NCI-H2196 treated with DMSO at 0.1 percent for 48 hours (cell line): ENCODE data around the gene GLUD1.
"Not testable (repeated sequence)": the region's sequence is repeated elsewhere in the genome, so short reads cannot be mapped to it uniquely, and the experiment has no call there.

Source experiments
- DNase-seq: peaks from one replicate; lab custom pipeline; 2025; ENCODE audit not compliant: unreplicated experiment; lab: John Stamatoyannopoulos, UW

GLUD1 gene

DNA sequence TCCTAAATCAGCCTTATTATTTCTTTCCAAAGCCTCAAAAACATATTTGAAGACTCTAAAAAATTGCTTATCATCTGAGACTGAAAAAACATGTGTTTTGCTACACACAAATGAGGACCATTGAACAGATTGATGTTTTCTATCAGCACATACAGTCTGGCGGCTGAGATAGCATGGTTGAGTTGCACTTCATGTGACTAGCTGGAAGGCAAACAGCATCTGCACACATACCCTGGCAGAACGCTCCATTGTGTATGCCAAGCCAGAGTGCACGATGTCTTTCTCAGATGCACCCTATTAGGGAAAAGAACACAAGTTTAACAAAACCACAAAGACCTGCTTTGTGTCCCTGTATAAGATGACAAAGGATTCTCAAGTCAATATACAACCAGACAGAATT lies 41.5 kb downstream of the GLUD1 start:
- DNase-seq: no peak

DNA sequence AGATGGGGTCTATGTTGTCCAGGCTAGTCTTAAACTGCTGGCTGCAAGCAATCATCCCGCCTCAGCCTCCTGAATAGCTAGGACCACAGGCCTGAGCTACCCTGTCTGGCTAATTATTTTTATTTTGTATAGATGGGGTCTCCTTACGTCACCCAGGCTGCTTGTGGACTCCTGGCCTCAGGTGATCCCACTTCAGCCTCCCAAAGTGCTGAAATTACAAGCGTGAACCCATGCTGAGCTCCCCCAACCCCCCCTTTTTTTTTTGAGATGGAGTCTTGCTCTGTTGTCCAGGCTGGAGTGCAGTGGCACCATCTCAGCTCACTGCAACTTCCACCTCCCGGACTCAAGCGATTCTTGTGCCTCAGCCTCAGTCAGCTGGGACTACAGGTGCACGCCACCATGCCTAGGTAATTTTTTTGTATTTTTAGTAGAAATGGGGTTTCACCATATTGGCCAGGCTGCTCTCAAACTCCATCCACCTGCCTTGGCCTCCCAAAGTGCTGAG lies 49.2 kb downstream of the GLUD1 start:
- no peak for DNase-seq

DNA sequence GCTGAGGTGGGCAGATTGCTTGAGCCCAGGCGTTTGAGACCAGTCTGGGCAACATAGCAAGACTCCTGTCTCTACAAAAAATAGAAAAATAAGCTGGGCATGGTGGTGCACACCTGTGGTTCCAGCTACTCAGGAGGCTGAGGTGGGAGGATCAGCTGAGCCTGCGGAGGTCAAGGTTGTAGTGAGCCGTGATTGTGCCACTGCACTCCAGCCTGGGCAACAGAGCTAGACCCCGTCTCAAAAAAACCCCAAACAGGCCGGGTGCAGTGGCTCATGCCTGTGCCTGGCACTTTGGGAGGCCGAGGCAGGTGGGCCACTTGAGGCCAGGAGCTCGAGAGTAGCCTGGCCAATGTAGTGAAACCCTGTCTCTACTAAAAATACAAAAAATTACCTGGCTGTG lies 51.1 kb downstream of the GLUD1 start:
- not testable (repeated sequence) for DNase-seq

DNA sequence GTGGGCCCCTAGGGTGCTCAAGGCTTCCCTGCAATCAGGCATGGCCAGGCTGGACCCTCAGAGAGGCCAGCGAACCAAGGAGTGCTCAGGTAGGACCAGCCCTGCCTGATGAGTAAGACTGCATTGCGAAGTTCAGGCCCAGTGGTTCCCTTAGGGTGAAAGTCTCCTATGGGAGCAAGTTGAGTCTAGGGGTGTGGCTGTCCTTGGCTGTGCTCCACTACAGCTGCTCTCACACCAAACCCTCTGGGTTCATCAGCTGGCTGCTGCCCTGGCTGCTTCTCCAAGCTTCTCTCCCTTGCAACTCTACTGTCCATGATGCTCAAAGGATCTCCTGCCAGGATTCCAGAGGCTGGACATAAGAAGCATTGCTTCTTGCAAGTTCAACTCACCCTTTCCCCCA lies 55.9 kb downstream of the GLUD1 start:
- no peak for DNase-seq

DNA sequence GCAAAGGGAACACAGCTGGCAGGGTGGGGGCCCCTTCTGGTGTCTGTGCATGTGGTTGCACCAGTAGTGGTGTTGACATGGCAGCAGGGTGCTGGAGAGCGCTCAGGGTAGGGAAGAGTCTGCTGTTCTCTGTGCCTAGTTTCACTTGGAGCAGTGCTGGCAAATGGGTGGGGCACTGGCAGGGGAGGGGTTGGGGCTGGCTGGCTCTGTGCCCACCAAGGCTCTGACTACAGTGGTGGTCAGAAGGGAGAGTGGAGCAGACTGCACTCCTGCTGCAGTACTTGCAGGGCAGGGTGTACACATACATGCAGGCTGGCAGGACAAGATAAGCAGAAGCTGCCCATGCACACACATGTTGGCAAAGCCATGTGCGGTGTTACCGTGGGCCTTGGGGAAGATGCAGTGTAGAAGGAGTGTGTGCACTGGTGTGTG lies 56.3 kb downstream of the GLUD1 start:
- no peak for DNase-seq

DNA sequence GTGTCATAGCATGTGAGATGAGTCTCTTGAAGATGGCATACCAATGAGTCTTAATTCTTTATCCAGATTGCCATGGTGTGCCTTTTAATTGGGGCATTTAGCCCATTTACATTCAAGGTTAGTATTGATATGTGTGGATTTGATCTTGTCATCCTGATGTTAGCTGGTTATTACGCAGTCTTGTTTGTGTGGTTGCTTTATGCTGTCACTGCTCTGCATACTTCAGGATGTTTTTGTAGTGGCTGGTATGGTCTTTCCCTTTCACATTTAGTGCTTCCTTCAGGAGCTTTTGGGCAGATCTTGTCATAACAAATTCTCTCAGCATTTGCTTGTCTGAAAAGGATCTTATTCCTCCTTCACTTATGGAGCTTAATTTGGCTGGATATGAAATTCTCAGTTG lies 58.0 kb downstream of the GLUD1 start:
- no peak for DNase-seq

DNA sequence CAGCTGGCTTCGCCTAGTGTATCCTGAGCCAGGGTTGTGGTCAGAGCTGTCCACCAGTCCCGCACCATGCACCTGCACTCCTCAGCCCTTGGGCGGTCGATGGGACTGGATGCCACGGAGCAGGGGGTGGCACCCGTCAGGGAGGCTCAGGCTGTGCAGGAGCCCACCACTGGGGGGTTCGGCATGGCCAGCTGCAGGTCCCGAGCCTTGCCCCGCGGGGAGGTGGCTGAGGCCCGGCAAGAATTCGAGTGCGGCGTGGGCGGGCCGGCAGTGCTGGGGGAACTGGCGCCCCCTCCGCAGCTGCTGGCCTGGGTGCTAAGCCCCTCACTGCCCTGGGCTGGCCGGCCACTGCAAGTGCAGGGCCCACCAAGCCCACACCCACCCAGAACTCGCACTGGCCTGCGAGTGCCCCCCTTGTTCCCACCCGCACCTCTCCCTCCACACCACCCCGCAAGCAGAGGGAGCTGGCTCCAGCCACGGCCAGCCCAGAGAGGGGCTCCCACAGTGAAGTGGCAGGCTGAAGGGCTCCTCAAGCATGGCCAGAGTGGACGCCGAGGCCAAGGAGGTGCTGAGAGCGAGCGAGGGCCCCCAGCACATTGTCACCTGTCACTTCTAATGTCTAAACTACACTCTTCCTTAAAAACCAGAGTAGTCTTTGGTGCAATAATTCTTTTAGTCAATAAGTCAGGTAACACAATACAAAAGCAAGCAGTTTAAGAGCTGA lies 63.6 kb downstream of the GLUD1 start:
- no peak for DNase-seq

DNA sequence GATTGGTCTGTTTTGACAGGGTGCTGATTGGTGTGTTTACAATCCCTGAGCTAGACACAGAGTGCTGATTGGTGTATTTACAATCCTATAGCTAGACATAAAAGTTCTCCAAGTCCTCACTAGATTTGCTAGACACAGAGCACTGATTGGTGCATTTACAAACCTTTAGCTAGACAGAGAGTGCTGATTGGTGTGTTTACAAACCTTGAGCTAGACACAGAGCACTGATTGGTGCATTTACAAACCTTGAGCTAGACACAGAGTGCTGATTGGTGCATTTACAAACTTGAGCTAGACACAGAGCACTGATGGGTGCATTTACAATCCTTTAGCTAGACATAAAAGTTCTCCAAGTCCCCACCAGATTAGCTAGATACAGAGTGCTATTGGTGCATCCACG lies 64.2 kb downstream of the GLUD1 start:
- not testable (repeated sequence) for DNase-seq

DNA sequence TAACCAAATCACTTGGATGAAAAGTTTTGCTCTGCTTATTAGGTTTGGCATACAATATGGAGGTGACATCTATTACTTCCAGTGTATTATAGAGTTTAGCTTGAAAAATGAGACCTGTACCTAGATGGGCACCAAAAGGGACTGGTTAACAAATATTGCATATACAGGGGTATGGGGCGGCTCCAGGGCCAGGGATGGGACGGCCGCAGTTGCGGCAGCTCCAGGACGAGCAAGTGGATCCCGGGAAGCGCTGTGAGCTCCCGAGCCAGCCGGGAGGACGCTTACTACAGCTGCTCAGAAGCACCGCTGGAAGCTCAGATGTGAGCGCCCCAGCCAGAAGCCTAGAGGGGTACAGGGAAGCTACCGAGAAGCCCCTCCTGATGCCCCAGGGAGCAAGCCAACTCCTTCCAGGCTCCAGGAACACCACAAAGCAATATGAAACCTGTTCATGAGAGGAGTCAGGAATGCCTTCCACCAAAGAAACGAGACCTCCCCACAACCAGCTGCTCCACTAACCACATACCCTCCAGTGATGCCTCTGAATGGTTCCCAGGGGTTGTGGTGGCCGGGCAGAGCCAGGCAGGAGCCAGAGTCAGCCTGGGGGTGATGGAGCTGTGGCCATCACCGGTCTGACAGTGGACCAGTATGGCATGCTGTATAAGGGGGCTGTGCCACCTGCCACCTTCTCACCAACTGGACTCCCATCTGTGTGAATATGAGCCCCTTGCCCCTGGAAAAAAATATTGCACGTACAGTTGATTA lies 67.7 kb downstream of the GLUD1 start:
- not testable (repeated sequence) for DNase-seq

DNA sequence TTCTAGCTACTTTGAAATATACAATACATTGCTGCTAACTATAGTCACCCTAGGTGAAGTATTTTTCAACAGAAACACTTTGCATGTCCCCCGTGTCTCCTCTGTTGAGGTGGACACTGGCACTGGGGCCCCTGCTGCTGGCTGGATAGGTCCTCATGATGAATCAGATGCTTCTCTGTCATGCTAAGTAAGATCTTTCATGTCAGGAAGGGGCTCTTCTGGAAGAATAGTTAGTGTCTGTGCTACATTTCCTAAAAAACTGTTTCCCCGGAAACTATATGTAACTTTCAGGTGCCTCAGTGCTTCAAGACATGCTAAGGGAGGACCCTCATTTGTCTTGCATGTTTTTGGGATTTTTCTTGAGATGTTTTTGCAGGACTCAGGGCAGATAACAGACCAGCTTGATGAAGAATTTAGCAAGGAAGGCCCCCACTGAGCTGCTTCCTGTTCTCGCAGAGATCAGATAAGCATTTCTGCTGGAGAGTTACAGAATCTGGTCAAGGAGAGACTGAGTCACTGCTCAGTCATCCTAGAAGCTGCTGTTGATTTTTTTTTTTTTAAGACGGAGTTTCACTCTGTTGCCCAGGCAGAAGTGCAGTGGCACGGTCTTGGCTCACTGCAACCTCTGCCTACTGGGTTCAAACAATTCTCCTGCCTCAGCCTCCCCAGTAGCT lies 69.2 kb downstream of the GLUD1 start:
- not testable (repeated sequence) for DNase-seq

DNA sequence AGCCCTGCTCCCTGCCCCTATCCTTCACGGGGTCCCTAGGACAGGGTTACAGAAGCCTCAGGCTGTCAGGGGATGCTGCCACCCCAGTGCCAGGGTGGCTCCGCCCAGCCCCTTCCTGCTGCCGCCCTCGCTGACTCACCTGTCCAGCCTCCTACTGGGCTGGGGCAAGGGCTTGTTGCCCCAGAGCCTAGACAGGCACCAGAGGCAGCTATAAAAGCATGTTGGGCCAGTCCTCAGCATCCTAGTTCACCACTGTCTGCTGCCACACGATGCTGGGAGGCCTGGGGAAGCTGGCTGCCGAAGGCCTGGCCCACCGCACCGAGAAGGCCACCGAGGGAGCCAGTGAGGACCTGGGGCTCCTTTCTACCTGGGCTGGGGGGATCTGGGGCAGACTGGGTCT lies 74.6 kb downstream of the GLUD1 start, which contains the start of gene FAM25A:
Gene FAM25A (plus strand): TSS at position 239 of the 400 bp plus-strand sequence. CDS start 31 bp downstream, at position 270.
- DNase-seq: not testable (repeated sequence)

DNA sequence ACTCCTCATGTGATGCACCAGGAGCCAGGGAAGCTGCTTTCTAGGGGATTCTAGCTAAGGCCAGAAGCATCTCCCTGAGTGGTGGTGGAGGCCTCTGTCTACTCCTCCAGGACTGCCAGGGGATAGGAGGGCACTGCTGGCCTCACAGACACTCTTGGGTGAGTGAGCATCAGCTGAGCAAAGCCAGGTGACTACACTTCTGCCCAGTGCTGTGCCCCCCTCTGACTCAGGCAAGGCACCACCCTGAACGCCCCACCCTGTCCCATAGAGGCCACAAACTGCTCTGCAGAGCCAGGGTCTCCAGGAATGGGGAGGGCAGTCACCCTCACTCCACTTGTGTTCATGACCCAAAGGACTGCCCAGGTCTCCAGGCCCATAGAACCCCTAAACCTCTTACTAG lies 75.1 kb downstream of the GLUD1 start:
- DNase-seq: not testable (repeated sequence)

DNA sequence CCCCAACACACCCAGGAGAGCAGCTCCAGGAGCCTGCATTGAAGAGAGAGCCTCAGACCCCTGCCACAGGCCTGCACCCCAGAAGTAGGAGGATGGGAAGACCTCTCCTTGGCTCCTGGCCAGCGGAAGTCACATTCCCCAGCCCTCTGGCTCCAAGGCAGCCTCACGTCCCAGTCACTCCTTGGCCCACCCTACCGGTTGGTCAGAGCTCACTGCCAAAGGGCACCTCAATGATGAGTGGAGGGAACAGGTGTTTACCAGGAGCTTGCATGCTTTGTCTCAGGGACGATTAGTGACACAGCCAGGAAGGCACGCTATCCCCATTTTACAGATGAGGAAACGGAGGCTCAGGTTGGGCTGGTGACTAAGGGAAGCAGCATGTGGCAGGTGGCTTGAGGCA lies 75.6 kb downstream of the GLUD1 start:
- DNase-seq: not testable (repeated sequence)

DNA sequence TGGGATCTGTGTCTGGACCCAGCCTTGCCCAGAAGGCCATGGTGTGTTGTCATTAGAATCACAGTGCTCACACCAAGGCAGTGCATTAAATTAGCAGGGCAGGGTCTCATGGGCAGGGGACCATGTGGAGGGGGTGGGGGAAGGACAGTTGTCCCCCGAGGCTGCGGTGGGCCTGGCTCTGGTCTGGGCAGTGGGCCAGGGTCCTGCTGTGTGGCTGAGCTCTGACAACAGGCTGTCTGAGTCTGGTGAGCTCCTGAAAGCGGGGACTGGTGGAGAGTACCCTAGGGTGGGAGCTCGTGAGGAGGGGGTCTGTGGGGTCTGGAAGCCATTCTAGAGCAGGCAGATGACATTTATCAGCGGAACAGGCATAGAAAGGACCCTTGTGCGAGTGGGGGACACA lies 76.5 kb downstream of the GLUD1 start:
- DNase-seq: not testable (repeated sequence)

DNA sequence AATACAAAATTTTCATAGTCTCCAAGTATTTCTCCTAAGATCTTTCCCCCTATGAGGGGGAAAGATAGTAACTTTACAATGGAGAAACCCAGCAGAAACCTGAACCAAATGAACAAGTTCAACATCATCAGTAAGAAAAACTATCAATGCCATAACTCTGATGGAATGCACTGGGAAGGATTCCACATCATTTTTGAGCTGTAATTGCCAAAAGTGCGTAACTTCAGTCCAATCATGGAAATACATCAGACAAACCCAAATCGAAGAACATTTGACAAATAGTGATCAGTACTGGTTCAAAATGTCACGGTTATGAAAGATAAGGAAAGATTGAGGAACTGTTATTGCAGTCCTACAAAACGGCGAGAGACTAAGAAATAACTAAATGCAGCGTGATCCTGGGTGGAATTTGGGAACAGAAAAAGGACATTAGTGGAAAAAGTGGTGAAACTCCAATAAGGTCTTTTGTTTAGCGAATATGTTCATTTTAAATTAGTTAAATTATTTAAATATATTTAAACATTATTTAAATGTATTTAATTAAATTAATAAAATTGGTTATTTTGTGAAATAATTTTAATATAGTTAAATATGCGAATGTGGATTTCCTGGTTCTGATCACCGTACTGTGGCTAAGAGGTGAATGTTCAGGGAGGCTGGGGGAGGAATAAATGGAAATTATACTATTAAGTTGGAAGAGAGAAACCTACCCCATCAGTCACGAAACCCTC lies 79.5 kb downstream of the GLUD1 start:
- DNase-seq: not testable (repeated sequence)

DNA sequence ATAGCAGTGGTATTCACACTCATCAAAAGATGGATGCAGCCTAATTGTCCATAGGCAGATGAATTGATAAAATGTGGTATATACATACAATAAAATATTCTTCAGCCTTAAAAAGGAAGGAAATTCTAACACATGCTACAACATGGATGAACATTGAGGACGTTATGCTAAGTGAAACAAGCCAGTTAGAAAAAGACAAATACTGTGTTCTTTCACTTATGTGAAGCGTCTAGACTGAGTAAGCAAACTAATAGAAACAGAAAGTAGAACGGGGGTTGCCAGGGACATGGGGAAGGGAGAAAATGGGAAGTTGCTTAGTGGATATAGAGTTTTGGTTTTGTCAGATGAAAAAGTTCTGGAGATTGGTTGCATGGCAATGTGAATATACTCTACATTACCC lies 81.1 kb downstream of the GLUD1 start:
- not testable (repeated sequence) for DNase-seq

DNA sequence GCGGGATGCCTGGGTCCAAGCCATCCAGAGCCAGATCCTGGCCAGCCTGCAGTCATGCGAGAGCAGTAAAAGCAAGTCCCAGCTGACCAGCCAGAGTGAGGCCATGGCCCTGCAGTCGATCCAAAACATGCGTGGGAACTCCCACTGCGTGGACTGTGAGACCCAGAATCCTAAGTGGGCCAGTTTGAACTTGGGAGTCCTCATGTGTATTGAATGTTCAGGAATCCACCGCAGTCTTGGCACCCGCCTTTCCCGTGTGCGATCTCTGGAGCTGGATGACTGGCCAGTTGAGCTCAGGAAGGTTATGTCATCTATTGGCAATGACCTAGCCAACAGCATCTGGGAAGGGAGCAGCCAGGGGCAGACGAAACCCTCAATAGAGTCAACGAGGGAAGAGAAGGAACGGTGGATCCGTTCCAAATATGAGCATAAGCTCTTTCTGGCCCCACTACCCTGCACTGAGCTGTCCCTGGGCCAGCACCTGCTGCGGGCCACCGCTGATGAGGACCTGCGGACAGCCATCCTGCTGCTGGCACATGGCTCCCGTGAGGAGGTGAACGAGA lies 85.4 kb downstream of the GLUD1 start:
- DNase-seq: not testable (repeated sequence)

DNA sequence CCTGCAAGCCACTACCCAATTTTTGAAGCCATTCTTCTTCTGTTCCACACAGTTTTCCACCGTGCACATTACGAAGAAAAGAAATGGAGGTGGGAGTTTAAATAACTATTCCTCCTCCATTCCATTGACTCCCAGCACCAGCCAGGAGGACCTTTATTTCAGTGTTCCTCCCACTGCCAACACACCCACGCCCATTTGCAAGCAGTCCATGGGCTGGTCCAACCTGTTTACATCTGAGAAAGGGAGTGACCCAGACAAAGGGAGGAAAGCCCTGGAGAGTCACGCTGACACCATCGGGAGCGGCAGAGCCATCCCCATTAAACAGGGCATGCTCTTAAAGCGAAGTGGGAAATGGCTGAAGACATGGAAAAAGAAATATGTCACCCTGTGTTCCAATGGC lies 86.3 kb downstream of the GLUD1 start:
- DNase-seq: not testable (repeated sequence)

DNA sequence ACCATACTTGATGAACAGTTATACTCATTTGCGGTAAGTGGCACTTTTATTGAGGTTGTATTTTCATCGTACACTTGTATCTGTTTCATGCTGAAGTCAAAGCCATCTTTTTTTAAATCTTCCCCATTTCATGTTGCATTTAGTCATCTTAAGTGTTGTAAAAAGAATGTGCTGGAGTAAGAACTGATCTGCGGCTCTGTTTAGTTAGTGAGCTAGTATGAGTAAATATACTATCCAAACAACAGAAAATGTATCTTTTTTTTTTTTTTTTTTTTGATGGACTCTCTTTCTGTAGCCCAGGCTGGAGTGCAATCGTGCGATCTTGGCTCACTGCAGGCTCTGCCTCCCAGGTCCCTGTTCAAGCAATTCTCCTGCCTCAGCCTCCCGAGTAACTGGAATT lies 87.0 kb downstream of the GLUD1 start:
- DNase-seq: not testable (repeated sequence)

DNA sequence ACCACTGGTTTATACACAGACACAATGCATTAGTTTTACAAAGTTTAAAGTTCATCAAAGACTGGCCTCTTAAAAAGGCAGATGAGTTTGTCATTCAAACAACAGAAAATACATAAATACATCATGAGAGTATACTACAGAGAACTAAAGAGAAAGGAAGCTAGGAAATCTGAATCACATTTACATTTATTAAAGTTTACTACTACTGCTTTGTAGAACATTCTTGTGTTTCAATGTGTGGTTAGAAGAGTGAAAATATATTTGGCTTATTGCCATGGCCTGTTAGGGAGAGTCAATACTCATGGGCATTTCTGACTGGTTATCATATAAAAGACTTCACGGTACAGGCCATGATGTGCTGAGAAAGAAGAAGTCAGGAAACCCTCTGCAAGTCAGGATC lies 87.5 kb downstream of the GLUD1 start:
- DNase-seq: not testable (repeated sequence)
